ENCODE results near the gene KLRG1.

Gene KLRG1

DNA sequence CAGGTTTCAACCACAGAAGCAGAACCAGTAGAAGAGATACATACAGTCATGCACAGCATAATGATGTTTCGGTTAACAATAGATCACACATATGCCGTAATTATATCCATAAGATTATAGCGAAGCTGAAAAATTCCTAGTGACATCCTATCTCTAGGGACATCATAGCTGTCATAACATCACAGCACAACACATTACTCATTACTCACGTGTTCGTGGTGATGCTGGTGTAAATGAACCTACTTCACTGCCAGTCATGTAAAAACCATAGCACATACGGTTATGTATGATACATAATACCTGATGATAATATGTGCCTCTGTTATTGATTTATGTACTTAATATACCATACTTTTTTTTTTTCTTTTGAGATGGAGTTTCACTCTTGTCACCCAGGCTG lies 44.7 kb downstream of the KLRG1 start:
- DNase-seq, result no peak
- no peaks in the 10 kb centered on the region for H3K4me1 ChIP-seq
- H3K27ac ChIP-seq, result no peak overlapping the region
- no peaks in the 10 kb centered on the region for H3K27me3 ChIP-seq
- TF ChIP-seq, protein P1, sequence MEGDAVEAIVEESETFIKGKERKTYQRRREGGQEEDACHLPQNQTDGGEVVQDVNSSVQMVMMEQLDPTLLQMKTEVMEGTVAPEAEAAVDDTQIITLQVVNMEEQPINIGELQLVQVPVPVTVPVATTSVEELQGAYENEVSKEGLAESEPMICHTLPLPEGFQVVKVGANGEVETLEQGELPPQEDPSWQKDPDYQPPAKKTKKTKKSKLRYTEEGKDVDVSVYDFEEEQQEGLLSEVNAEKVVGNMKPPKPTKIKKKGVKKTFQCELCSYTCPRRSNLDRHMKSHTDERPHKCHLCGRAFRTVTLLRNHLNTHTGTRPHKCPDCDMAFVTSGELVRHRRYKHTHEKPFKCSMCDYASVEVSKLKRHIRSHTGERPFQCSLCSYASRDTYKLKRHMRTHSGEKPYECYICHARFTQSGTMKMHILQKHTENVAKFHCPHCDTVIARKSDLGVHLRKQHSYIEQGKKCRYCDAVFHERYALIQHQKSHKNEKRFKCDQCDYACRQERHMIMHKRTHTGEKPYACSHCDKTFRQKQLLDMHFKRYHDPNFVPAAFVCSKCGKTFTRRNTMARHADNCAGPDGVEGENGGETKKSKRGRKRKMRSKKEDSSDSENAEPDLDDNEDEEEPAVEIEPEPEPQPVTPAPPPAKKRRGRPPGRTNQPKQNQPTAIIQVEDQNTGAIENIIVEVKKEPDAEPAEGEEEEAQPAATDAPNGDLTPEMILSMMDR (IDR thresholded peaks at IDR 0.05), result no peak
- no peaks in the 10 kb centered on the region for H3K9me3 ChIP-seq
- no peak overlapping the region for H3K4me3 ChIP-seq
- H3K36me3 ChIP-seq, result no peaks in the 10 kb centered on the region
- intact Hi-C loops (cut with DNase I; ENCODE audit: low total_unique reads), result loop anchor here (10.0 kb wide), 1 partner anchor 79 kb away; no protein-coding TSS in a partner anchor

DNA sequence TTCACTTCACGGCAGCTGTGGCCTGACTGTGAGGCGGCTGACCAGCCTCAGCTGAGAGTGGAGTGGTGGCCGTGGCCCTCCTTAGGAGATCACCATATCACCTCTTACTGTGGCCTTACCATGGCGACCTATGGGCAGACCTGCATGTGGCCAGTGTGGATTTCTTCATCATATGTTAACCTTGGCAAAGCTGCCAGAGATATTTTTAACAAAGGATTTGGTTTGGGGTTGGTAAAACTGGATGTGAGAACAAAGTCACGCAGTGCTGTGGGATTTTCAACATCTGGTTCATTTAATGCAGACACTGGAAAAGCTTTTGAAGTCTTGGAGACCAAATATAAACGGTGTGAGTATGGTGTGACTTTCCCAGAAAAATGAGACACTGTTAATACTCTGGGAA lies 46.9 kb downstream of the KLRG1 start:
- H3K4me1 ChIP-seq, result peaks cover 0 to 4% (median 0%) of the 10 kb centered on the region in 4 donors
- no peaks in the 10 kb centered on the region for H3K9me3 ChIP-seq
- H3K36me3 ChIP-seq, result no peaks in the 10 kb centered on the region
- TF ChIP-seq, protein P1 (IDR thresholded peaks at IDR 0.05), result no peak
- no peaks in the 10 kb centered on the region for H3K27me3 ChIP-seq
- DNase-seq, result no peak
- no peak overlapping the region for H3K27ac ChIP-seq
- intact Hi-C loops (cut with DNase I; ENCODE audit: low total_unique reads), result loop anchor here (10.0 kb wide), 1 partner anchor 81 kb away; no protein-coding TSS in a partner anchor
- H3K4me3 ChIP-seq, result no peak overlapping the region

DNA sequence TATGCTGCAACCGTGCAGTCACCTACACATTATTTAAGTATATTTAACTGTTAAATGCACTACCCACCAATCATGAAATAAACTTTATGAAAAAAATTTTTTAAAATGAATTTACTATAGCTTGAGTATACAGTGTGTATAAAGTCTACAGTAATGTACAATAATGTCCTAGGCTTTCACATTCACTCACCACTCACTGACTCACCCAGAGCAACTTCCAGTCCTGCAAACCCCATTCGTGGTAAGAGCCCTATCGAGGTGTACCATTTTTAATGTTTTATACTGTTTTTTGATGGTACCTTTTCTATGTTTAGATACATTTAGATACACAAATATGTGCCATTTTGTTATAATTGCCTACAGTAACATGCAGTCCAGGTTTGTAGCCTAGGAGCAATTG lies 48.1 kb downstream of the KLRG1 start:
- TF ChIP-seq, protein P1 (IDR thresholded peaks at IDR 0.05), result no peak
- Histone ChIP-seq H3K27ac (no peak overlapping the region), H3K36me3 (no peaks in the 10 kb centered on the region), H3K4me3 (no peak overlapping the region), H3K4me1 (peaks cover 0 to 8% (median 0%) of the 10 kb centered on the region in 4 donors), H3K27me3 (no peaks in the 10 kb centered on the region), H3K9me3 (no peaks in the 10 kb centered on the region)
- DNase-seq, result no peak
- intact Hi-C loops (cut with DNase I; ENCODE audit: low total_unique reads), result loop anchor here (10.0 kb wide), 1 partner anchor 83 kb away; no protein-coding TSS in a partner anchor

GRCh38 chr12:9039397-9039977 lies 50.1 kb downstream of the KLRG1 start:
- Histone ChIP-seq H3K27me3 (no peaks in the 10 kb centered on the region), H3K4me1 (peaks cover 0 to 8% (median 0%) of the 10 kb centered on the region in 4 donors), H3K36me3 (no peaks in the 10 kb centered on the region), H3K27ac (no peak overlapping the region), H3K4me3 (no peak overlapping the region), H3K9me3 (no peaks in the 10 kb centered on the region)
- no peak for DNase-seq
- intact Hi-C loops (cut with DNase I; ENCODE audit: low total_unique reads), result loop anchor here (10.0 kb wide), 1 partner anchor 85 kb away; no protein-coding TSS in a partner anchor
- TF ChIP-seq, protein P1 (IDR thresholded peaks at IDR 0.05), result peak; percentile 71 to 77

DNA sequence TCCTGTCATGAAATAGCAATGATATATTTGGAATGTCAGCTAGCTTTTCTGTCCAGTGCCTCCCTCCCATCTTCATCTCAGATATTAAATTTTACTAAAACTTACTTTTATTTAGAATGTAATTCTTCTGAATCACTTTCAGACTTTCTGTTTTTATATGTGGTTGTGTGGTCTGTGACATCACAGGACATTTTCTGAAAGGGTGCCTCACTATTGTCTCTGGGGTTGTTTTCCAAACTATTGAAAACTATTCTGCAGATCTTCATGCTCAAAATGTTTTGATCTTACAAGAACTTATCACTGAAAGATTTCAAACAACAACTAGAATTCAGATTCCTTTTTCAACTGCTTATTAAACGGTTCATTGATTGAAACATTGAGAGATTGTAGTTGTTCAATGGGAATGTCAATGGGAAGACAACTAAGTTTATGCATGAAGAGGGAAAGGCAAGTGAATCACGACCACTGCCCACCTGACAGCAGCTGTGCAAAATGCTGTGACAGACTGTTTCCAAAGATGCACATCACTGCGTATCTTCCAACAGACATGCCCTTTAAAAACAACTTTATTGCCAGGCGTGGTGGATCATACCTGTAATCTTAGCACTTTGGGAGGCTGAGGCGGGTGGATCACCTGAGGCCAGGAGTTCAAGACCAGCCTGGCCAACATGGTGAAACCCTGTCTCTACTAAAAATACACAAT lies 51.3 kb downstream of the KLRG1 start:
- H3K27me3 ChIP-seq, result no peaks in the 10 kb centered on the region
- TF ChIP-seq, protein P1 (IDR thresholded peaks at IDR 0.05), result no peak
- intact Hi-C loops (cut with DNase I; ENCODE audit: low total_unique reads), result no loop called here
- H3K36me3 ChIP-seq, result no peaks in the 10 kb centered on the region
- no peaks in the 10 kb centered on the region for H3K9me3 ChIP-seq
- DNase-seq, result no peak
- no peak overlapping the region for H3K27ac ChIP-seq
- H3K4me3 ChIP-seq, result no peak overlapping the region
- peaks cover 0 to 8% (median 0%) of the 10 kb centered on the region in 4 donors for H3K4me1 ChIP-seq

Measured in tibial artery (tissue), 4 donors.